GM15510 (cell line): ENCODE results near the gene TMEM161A.

Source experiments
- POLR2A ChIP-seq: IDR thresholded peaks from 3 replicates; pipeline ENCODE4 v1.6.1; 2011; ENCODE audit warnings: borderline replicate concordance; ENCODE audit not compliant: insufficient read length; ENCODE audit errors: extremely low read depth

Gene TMEM161A

DNA sequence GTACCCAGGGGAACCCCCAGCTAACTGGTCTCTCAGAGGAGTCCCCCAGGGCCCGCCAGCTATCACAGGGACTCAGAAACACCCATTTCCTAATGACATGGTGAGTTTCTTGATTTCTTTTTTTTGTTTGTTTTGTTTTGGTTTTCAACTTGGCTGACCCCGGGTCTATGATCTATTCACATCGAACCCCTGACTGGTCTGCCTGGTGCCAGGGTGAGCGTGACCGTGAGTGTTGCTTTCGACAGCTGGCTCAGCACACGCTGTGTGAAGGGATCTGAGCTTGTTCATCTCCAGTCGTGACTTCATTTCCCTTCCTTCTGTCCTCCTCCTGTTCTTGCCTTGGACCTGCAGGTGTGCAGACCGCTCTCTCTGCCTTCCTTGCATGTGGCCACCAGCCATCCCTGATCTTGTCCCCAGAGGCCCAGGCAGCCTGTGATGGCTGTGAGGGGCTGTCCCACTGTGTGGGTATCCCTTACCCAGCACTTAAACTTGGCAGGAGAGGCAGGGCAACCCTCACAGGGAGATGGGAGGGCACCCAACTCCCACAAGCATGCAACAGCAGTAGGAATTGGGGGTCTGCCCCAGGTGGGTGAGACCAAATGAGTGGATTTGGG lies 26.2 kb downstream of the TMEM161A start:
- TF ChIP-seq POLR2A, result no peak

DNA sequence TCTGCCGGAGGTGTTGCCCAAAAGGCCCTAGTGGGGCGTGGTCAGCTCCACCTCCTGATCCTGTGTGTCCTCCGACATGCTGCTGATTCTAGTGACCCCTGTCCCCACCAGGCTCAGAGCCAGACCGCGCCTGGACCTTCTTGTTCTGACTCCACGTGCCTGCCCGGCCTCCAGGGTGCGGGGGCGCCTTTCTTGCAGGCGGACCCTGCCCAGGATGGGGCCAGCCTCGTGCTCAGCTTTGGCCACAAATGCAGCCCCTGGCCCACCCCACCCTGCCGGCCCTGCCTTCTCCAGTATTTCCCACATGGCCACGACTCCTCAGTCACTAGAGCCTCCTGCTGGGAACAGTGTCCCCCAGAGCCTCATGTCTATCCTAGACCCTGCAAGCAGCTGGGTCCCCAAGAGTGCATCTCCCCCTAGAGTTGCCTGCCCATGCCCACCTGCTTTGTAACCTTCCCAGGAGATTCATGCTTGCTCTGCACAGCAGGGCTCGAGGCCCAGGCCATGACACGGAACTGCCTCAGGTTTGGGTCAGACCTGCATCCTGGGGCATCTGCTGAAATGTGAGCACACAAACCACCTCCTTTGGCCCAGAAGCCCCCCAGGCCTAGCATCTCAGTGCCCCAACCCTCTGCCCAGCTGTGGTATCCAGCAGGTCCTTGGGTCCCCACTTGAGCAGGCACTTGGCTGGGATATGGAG lies 27.0 kb downstream of the TMEM161A start:
- no peak for TF ChIP-seq POLR2A

- no peak for TF ChIP-seq POLR2A
Observed at GRCh38 chr19:19110410-19111135, 27.7 kb downstream of the TMEM161A start.

DNA sequence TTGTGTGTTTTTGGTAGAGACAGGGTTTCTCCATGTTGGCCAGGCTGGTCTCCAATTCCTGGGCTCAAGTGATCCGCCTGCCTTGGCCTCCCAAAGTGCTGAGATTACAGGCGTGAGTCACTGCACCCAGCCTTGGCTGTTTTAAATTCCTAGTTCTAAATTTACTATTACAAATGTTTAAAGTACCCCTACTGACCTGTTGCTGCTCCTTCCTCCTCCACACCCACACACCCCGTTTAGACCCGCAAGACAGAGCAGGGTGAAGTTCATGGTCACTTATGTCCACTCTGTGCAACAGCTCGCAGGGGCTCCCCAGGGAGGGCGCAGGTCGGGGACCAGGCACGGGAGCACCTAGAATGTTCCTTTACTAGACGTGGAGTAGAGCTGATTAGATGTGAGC lies 28.7 kb downstream of the TMEM161A start:
- no peak for TF ChIP-seq POLR2A

GRCh38 chr19:19107654-19108053 lies 30.6 kb downstream of the TMEM161A start:
- no peak for TF ChIP-seq POLR2A

- TF ChIP-seq POLR2A, result no peak
Observed at GRCh38 chr19:19106056-19106551, 32.2 kb downstream of the TMEM161A start.

DNA sequence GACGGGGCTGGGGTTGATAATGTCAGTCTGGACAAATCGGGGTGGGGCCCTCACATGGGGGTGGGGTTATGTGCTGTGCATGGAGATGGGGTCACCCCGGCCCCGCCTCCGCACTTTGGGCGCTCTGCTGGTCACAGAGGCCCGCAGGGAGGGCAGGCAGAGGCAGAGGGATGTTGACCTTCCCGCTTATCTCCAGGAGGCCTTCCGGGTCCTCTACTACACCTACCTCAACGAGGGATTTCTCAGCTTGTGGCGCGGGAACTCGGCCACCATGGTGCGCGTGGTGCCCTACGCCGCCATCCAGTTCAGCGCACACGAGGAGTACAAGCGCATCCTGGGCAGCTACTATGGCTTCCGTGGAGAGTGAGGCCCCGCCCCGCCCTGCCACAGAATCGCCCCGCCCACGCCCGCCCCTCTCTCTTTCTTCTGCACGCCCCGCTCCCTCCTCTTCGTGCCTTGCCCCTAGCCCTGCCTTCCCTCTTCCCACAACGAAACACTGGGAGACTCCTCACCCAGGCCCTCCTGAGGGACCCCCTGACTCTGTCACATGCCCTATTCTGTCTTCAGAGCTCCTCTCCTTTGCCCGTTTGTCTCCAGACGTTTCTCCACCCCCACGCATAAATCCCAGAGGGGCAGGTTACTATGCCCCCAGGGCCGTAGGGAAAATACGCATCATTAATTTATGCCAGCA lies 32.8 kb downstream of the TMEM161A start:
- no peak for TF ChIP-seq POLR2A

GRCh38 chr19:19103167-19103566 lies 35.1 kb downstream of the TMEM161A start:
- no peak for TF ChIP-seq POLR2A

DNA sequence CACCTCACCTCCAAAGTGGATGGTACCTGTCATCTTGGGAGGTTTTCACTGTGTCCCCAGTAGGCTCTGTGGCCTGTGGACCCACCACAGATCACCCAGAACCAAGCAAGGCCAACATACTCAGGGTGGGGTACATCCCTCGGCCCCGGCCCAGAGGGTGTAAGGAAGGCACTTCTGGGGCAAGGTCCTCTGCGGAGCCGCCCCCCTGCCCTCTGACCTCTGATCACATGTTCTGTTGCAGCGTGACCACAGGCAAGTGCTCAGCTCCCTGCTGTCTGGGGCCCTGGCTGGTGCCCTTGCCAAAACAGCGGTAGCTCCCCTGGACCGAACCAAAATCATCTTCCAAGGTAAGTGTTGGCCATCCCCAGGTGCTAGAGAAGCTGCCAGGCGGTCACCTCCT lies 36.7 kb downstream of the TMEM161A start:
- no peak for TF ChIP-seq POLR2A

DNA sequence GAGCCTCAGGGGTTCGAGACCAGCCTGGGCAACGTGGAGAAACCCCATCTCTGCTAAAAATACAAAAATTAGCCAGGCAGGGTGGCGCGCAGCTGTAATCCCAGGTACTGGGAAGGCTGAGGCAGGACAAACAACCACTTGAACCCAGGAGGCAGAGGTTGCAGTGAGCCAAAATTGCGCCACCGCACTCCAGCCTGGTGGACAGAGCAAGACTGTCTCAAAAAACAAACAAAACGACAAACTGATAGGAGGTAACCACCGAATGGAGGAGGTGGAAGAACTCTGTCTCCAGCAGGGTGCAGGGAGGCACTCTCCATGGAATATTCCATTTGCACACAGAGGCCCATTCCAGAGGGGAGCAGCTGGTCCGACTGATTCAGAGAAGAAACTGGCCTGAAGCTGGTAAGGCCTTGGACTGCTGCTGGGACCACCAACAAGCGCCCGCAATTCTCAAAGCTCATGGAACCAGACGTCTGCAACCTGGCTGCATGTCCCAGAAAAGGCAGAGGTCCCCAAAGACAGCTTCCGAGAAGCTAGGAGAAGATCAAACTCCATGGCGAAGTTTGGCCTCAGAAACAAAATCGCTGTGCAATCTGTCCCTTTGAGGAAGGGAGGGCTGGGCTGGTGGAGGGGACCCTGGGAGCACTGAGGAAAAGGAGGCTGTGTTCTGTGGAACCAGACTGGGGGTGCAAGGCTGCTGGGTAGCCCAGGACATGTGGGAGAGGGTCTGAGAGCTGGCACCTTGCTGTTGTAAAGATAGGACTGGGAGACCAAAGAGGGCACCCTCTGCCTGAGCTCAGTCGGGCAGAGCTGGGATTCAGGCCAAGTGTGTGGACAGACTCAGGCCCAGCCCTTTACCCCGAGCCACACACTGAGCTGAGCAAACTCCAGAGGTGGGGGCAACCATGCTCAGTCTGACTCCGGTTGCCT lies 39.3 kb downstream of the TMEM161A start:
- no peak for TF ChIP-seq POLR2A

DNA sequence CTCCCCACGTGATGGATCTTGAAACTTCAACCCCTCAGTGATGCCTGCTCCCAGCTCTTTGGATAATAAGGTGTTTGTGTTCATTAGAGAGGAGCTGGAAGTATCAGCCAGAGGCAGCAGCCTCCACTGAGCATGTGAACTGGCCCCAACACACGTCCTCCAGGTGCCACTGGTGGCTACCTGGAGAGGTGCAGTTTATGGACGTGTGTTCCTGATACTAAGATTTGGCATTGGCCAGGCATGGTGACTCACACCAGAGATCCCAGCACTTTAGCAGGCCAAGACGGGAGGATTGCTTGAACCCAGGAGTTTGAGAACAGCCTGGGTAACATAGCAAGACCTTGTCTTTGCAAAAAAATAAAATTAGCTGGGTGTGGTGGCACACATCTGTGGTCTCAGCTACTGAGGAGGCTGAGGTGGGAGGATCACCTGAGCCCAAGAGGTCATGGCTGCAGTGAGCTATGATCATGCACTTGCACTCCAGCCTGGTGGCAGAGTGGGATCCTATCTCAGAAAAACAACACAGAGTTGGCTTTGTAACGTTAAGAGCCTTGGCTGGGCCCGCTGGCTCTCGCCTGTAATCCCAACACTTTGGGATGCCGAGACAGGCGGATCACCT lies 40.1 kb downstream of the TMEM161A start:
- TF ChIP-seq POLR2A, result no peak

GRCh38 chr19:19096641-19097627 lies 41.3 kb downstream of the TMEM161A start:
- TF ChIP-seq POLR2A, result no peak

DNA sequence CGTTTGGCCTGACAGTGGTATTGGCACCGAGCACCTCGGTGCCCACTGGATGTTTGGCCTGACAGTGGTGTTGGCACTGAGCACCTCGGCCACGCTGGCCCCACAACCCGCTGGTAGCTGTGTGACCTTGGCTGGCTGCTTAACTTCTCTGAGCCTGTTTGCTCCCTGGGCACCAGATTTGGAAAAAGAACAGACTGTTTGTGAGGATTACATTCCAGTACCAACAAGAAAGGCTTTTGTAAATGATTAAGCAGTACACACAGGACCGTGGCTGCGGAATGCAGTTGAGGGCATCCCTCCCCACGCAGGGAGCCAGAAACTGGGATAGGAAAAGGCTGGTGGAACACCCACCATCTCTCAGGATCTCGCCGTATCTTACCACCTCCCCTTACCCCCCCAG lies 42.6 kb downstream of the TMEM161A start:
- TF ChIP-seq POLR2A, result no peak

- no peak for TF ChIP-seq POLR2A
Observed at GRCh38 chr19:19094513-19094912, 43.8 kb downstream of the TMEM161A start.
